Measurements from ENCODE around the gene COL27A1.

The COL27A1 gene
- 0.70 to 2.4 (median 1.2) reads per million in 3 donors for total RNA-seq

GRCh38 chr9:114155263-114155994 is at the start of gene COL27A1:
Gene COL27A1, plus strand, starts transcription at chr9:114155537. Its CDS starts 414 bp downstream, at chr9:114155951.
- H3K27me3 ChIP-seq (replicated peaks; ENCODE audit: control insufficient read depth, insufficient read depth, low read length, poor library complexity, severe bottlenecking), result peaks cover 23% of the 10 kb centered on the region
- peak; percentile 27 to 47 (median 36) for DNase-seq
- H3K4me3 ChIP-seq (ENCODE audit: insufficient read depth, low read depth, low read length, poor library complexity, severe bottlenecking), result peak within 1 kb of the TSS; percentile 57
- H3K4me1 ChIP-seq (ENCODE audit: control insufficient read depth, insufficient read depth, low read length, poor library complexity, severe bottlenecking), result peaks cover 21% of the 10 kb centered on the region
- H3K36me3 ChIP-seq (ENCODE audit: control insufficient read depth, insufficient read depth, low read length), result no peaks in the 10 kb centered on the region
- no peak within 1 kb of the TSS for H3K27ac ChIP-seq (ENCODE audit: insufficient read depth, low read length, poor library complexity, severe bottlenecking)
- no peaks in the 10 kb centered on the region for H3K9me3 ChIP-seq (ENCODE audit: control insufficient read depth, low read length)

DNA sequence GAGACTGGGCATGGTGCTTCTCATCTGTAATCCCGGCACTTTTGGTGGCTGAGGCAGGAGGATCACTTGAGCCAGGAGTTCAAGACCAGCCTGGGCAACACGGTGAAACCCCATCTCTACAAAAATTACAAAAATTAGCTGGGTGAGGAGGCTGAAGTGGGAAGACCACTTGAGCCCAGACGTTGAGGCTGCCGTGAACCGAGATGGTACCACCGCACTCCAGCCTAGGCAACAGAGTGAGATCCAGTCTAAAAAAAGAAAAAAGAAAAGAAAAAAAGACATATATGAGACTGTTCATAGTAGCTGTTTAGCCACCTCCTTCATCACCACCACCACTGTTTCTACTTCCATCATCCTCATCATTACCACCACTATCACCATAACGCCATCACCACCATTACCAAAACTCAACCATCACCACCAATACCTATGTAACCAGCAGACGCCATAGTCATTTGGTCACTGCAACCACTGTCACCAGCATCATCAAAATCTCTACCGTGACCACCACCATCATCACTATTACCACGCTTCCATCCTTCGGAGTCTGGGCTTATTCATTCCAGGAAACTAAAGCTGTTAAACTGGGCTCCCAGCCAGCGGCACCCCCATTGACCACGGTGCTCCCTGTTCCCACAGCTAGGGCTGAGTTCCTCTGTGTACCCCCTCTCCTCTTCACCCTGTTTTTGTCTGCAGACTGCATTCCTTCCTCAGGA is 47.9 kb upstream of the COL27A1 start:
- no peaks in the 10 kb centered on the region for H3K4me1 ChIP-seq (ENCODE audit: control insufficient read depth, insufficient read depth, low read length, poor library complexity, severe bottlenecking)
- H3K36me3 ChIP-seq (ENCODE audit: control insufficient read depth, insufficient read depth, low read length), result no peaks in the 10 kb centered on the region
- no peaks in the 10 kb centered on the region for H3K9me3 ChIP-seq (ENCODE audit: control insufficient read depth, low read length)
- no peak overlapping the region for H3K4me3 ChIP-seq (ENCODE audit: insufficient read depth, low read depth, low read length, poor library complexity, severe bottlenecking)
- no peaks in the 10 kb centered on the region for H3K27me3 ChIP-seq (replicated peaks; ENCODE audit: control insufficient read depth, insufficient read depth, low read length, poor library complexity, severe bottlenecking)
- no peak for DNase-seq
- no peak overlapping the region for H3K27ac ChIP-seq (ENCODE audit: insufficient read depth, low read length, poor library complexity, severe bottlenecking)

DNA sequence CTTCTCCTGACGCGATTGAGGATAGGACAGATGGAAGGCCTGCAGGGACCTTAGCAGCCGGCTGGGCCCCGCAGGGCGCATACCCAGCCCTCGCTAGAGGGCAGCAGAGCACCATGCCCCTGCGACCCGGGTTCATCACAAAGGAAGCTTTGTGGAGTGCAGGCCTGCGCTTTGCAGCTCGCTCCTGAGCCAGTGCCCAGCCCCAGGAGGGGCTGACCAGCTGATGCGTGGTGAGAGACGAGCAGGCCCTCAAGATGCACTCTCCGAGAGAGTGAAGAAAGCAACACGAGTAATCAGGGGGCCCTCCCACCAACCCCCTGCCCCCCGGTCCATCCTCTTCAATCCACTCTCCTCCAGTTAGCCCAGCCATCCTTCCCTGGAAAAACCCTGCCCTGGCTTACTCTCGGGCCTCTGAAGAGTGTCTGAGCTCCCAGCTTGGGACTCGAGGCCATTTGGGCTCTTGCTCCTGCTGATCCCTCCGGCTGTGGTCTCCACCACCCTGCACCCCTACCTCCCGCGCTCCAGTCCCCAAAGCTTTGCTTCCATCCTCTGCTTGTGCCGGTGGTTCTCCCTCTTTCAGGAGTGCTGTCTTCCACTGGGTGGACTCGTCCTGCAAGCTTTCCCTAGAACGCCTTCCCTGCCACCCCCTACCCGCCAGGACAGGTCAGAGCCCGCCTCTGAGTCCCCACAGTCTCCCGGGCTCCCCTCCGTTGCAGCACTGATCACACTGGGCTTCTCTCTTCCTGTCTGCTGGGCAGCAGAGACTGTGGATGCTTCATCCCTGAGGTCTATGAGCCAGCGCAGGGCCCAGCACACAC is 47.1 kb upstream of the COL27A1 start:
- H3K4me3 ChIP-seq (ENCODE audit: insufficient read depth, low read depth, low read length, poor library complexity, severe bottlenecking), result no peak overlapping the region
- H3K9me3 ChIP-seq (ENCODE audit: control insufficient read depth, low read length), result no peaks in the 10 kb centered on the region
- no peak for DNase-seq

GRCh38 chr9:114109124-114109523 is 46.2 kb upstream of the COL27A1 start:
- Histone ChIP-seq H3K9me3 (ENCODE audit: control insufficient read depth, low read length) (no peaks in the 10 kb centered on the region), H3K4me3 (ENCODE audit: insufficient read depth, low read depth, low read length, poor library complexity, severe bottlenecking) (no peak overlapping the region), H3K27ac (ENCODE audit: insufficient read depth, low read length, poor library complexity, severe bottlenecking) (no peak overlapping the region), H3K36me3 (ENCODE audit: control insufficient read depth, insufficient read depth, low read length) (no peaks in the 10 kb centered on the region), H3K27me3 (replicated peaks; ENCODE audit: control insufficient read depth, insufficient read depth, low read length, poor library complexity, severe bottlenecking) (no peaks in the 10 kb centered on the region), H3K4me1 (ENCODE audit: control insufficient read depth, insufficient read depth, low read length, poor library complexity, severe bottlenecking) (no peaks in the 10 kb centered on the region)
- DNase-seq, result no peak

More for the DNA sequence above, 47.1 kb upstream of the COL27A1 start:
- Histone ChIP-seq H3K4me1 (ENCODE audit: control insufficient read depth, insufficient read depth, low read length, poor library complexity, severe bottlenecking) (no peaks in the 10 kb centered on the region), H3K27me3 (replicated peaks; ENCODE audit: control insufficient read depth, insufficient read depth, low read length, poor library complexity, severe bottlenecking) (no peaks in the 10 kb centered on the region), H3K36me3 (ENCODE audit: control insufficient read depth, insufficient read depth, low read length) (no peaks in the 10 kb centered on the region), H3K27ac (ENCODE audit: insufficient read depth, low read length, poor library complexity, severe bottlenecking) (no peak overlapping the region)

- no peak for DNase-seq
- Histone ChIP-seq H3K36me3 (ENCODE audit: control insufficient read depth, insufficient read depth, low read length) (no peaks in the 10 kb centered on the region), H3K27ac (ENCODE audit: insufficient read depth, low read length, poor library complexity, severe bottlenecking) (no peak overlapping the region), H3K9me3 (ENCODE audit: control insufficient read depth, low read length) (no peaks in the 10 kb centered on the region), H3K27me3 (replicated peaks; ENCODE audit: control insufficient read depth, insufficient read depth, low read length, poor library complexity, severe bottlenecking) (no peaks in the 10 kb centered on the region), H3K4me1 (ENCODE audit: control insufficient read depth, insufficient read depth, low read length, poor library complexity, severe bottlenecking) (no peaks in the 10 kb centered on the region), H3K4me3 (ENCODE audit: insufficient read depth, low read depth, low read length, poor library complexity, severe bottlenecking) (no peak overlapping the region)
Measured at GRCh38 chr9:114110180-114110579, 45.2 kb upstream of the COL27A1 start.

- no peaks in the 10 kb centered on the region for H3K27me3 ChIP-seq (replicated peaks; ENCODE audit: control insufficient read depth, insufficient read depth, low read length, poor library complexity, severe bottlenecking)
- DNase-seq, result no peak
- no peaks in the 10 kb centered on the region for H3K9me3 ChIP-seq (ENCODE audit: control insufficient read depth, low read length)
- no peaks in the 10 kb centered on the region for H3K36me3 ChIP-seq (ENCODE audit: control insufficient read depth, insufficient read depth, low read length)
- H3K4me1 ChIP-seq (ENCODE audit: control insufficient read depth, insufficient read depth, low read length, poor library complexity, severe bottlenecking), result no peaks in the 10 kb centered on the region
- H3K4me3 ChIP-seq (ENCODE audit: insufficient read depth, low read depth, low read length, poor library complexity, severe bottlenecking), result no peak overlapping the region
- H3K27ac ChIP-seq (ENCODE audit: insufficient read depth, low read length, poor library complexity, severe bottlenecking), result no peak overlapping the region
Measured at GRCh38 chr9:114112325-114112724, 43.0 kb upstream of the COL27A1 start.

GRCh38 chr9:114112778-114113584 is 42.4 kb upstream of the COL27A1 start:
- H3K27ac ChIP-seq (ENCODE audit: insufficient read depth, low read length, poor library complexity, severe bottlenecking), result no peak overlapping the region
- no peaks in the 10 kb centered on the region for H3K9me3 ChIP-seq (ENCODE audit: control insufficient read depth, low read length)
- H3K4me1 ChIP-seq (ENCODE audit: control insufficient read depth, insufficient read depth, low read length, poor library complexity, severe bottlenecking), result no peaks in the 10 kb centered on the region
- no peak overlapping the region for H3K4me3 ChIP-seq (ENCODE audit: insufficient read depth, low read depth, low read length, poor library complexity, severe bottlenecking)
- H3K36me3 ChIP-seq (ENCODE audit: control insufficient read depth, insufficient read depth, low read length), result no peaks in the 10 kb centered on the region
- DNase-seq, result no peak
- no peaks in the 10 kb centered on the region for H3K27me3 ChIP-seq (replicated peaks; ENCODE audit: control insufficient read depth, insufficient read depth, low read length, poor library complexity, severe bottlenecking)

DNA sequence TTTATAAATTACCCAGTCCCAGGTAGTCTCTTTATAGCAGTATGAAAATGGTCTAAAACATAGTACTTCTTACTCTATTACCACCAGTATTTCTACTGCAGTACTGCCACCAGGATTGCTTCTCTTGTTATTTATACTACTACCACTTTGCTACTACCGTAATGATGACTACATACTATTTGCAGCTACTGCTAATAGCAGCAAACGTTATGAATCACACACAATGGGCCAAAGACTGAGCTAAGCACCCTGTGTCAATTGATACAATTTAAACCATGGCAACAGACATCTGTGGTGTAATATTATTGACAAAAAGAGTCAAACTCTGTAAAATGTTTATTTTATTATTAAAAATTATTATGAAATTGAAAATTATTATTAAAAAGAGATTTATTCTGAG is 41.0 kb upstream of the COL27A1 start:
- H3K27me3 ChIP-seq (replicated peaks; ENCODE audit: control insufficient read depth, insufficient read depth, low read length, poor library complexity, severe bottlenecking), result no peaks in the 10 kb centered on the region
- no peaks in the 10 kb centered on the region for H3K4me1 ChIP-seq (ENCODE audit: control insufficient read depth, insufficient read depth, low read length, poor library complexity, severe bottlenecking)
- no peak overlapping the region for H3K4me3 ChIP-seq (ENCODE audit: insufficient read depth, low read depth, low read length, poor library complexity, severe bottlenecking)
- DNase-seq, result no peak
- no peak overlapping the region for H3K27ac ChIP-seq (ENCODE audit: insufficient read depth, low read length, poor library complexity, severe bottlenecking)
- H3K36me3 ChIP-seq (ENCODE audit: control insufficient read depth, insufficient read depth, low read length), result no peaks in the 10 kb centered on the region
- H3K9me3 ChIP-seq (ENCODE audit: control insufficient read depth, low read length), result no peaks in the 10 kb centered on the region

DNA sequence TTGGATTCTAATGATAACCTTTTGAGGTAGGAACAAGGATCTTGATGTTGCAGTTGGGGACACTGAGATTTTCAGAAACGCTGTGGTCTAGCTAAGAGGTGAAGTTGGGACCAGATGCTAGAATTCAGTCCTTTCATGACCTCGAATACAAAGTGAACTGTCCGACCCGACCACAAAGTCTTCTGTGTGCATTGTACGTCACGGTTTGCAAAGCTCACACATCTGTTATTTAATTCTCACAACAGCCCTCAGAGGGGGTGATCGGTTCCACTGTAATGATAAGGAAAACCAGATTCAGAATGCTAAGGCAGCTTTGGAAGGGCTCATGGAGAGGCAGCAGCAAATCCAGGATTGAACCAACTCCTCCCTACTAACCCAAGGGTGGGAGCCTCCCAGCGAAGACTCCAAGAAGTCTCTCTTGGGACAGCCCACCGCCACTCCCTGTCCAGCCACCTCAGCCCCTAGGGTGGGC is 39.6 kb upstream of the COL27A1 start:
- no peaks in the 10 kb centered on the region for H3K36me3 ChIP-seq (ENCODE audit: control insufficient read depth, insufficient read depth, low read length)
- no peaks in the 10 kb centered on the region for H3K27me3 ChIP-seq (replicated peaks; ENCODE audit: control insufficient read depth, insufficient read depth, low read length, poor library complexity, severe bottlenecking)
- no peaks in the 10 kb centered on the region for H3K9me3 ChIP-seq (ENCODE audit: control insufficient read depth, low read length)
- no peak for DNase-seq
- no peak overlapping the region for H3K4me3 ChIP-seq (ENCODE audit: insufficient read depth, low read depth, low read length, poor library complexity, severe bottlenecking)
- H3K4me1 ChIP-seq (ENCODE audit: control insufficient read depth, insufficient read depth, low read length, poor library complexity, severe bottlenecking), result no peaks in the 10 kb centered on the region
- no peak overlapping the region for H3K27ac ChIP-seq (ENCODE audit: insufficient read depth, low read length, poor library complexity, severe bottlenecking)

All from effector memory CD4-positive, alpha-beta T cell (primary cell).